ENCODE measurements around the gene IGFBP7.

DNA sequence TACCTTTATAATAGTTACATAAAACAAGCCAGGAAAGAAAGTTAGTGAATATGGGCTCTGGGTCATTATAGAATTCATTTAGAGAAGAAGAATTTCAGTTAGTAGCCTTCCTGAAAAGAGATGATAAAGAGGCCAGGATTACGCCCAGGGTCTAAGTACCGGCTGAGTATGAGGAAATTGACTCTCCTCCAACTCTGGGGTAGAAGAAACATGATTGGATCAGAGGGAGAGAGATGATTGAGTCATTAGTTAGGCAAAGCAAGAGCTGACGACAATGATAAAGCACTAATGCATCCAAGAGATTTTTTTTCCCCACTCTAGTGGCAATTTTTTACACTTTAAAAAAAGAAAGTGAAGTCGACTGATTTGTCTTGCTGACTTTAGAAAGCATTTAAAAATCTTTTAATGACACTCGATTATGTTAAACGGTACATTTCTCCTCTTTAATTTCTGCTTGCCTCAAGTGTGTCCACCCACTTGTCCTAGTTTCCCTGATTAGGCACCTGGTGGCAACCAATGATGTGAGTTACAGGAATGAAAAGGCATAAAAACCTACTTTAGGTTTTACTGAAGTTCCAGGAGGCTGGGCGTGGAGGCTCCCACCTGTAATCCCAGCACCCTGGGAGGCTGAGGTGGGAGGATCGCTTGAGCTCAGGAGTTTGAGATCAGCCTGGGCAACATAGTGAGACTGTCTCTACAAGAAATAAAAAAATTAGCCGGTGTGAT is 37.3 kb upstream of the IGFBP7 start:
- TF ChIP-seq SUZ12 (IDR thresholded peaks at IDR 0.05; ENCODE audit: extremely low read depth, insufficient read depth, insufficient read length) (no peak), YY1 (IDR thresholded peaks at IDR 0.05; ENCODE audit: insufficient read depth, insufficient read length) (no peak)
